GM21576 (cell line): ENCODE results near the gene THAP3.

Source experiments
- ATAC-seq: cut with Tn5 transposase; IDR thresholded peaks from one replicate; pipeline ENCODE4 v1.9.1; 2021; ENCODE audit warnings: mild to moderate bottlenecking, moderate library complexity; ENCODE audit not compliant: unreplicated experiment

The THAP3 gene

GRCh38 chr1:6603915-6604558 is 20.6 kb upstream of the THAP3 start:
- no peak for ATAC-seq

DNA sequence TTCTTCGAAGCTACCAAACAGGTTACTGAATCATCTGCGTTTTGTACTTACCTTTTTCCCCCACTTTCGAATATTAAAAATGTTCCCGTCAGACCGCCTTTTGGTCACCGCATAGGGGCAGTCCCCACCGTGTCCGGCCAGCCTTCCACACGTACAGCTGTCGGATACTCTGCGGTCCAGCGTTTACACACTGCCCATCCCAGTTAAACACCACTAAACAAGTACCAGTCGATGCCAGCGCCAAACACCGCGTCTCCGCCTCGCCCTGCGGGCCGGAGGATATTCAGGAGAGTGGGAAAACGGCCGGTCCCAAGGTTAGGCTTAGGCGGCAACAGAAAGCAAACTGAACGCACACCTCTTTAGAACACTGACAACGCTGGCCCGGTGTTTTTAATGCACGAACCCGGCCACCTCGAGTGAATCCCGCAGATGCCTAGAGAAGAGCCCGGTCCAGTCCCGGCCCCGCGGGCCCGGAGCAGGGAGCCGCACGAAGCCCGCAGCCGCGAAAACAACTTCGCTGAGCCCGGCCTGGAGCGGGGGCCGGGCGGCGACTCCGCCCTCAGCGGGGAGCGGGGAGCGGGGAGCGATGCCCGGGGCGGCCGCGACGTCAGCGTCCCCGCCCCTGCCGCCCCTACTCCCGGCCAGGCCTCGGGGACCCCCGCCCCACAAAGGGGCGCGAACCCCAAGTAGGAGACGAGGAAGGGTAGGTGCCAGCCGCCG is 11.9 kb upstream of the THAP3 start:
- ATAC-seq = peak; percentile 30

GRCh38 chr1:6613361-6614018 is 11.2 kb upstream of the THAP3 start, which contains the start of gene PHF13:
Gene PHF13 (plus strand): TSS chr1:6613731. CDS start chr1:6614067, 336 bp downstream.
- peak; percentile 82 for ATAC-seq

DNA sequence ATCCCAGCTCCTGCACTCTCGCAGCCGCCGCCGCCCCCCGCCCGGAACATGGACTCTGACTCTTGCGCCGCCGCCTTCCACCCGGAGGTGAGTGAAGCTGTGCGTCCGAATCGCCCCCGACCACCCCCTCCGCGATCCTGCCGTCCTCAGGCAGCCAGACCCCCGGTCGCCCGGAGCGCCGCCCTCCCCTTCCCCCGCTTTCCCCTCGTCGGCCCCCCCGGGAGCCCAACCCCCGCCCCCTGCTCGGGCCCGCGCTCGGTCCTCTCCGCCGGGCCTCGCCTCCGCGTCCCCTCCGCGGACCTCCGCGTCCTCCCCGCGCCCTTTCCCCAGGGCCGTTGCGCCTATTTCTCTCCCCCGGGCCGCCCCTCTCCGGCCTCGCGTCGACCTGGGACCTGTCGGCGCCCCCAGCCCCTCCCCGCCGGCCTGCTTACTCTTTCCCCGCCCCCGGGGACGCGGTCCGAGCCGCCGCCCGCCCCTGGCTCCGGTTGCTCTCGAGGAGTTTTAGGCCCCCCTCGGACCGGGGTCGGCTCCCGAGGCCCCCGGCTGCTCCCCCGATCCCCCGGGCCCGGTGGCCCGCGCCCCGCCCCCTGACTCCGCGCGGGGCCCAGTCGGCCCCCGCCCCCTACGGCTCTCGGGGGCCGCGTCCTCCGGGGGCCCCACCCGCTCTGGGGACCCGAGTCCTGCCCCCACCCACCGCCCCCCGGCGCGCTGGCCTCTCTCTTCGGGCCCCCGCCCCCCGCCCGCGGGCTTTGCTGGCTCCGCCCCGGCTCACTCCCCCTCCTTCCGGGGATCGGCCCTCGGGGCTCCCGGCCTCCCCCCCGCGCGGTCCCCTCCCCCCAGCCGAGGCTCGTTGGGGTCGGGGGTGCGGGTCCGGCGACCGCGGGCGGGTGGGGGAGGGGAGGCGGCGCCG is 10.4 kb upstream of the THAP3 start:
- no peak for ATAC-seq

DNA sequence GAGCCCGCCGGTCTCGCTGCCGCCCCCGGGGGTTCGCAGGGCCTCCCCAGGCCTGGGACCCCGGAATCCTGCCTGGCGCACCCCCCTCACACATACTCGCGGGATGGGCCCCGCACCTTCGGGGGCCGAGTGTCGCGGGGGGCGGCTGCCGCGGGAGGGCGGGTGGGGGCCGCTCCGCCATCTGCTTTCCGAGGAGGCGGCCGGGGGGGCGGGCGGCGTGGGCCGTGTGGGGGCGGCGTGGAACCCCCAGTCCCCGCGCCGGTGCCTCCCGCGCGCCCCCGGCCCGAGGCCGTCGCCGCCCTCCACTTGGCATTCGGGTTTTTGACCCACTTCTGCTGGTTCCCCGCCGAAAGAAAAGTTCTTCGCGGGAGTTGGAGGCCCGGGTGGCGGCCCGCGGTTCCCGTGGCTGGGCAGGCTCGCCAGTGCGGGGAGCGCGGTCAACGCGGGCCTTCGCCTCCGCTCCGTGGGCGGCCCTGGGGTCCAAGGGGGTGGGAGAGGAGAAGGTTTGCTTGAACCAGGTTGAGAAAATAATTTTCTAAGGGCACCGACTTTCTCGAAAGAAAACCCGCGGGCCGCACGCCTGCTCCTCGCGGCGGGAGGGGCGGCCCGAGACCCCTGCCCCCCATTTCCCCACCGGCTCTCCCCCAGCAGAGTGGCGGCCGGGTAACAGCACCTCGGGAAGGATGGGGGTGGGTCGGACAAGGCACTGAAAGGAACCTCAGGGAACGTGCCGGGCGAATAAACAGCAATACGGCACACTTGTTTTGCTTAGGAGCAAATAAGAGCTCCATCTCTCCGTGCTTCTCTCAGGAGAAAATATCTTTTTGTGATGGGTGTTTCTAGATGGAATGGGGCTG is 9.5 kb upstream of the THAP3 start:
- ATAC-seq = no peak

DNA sequence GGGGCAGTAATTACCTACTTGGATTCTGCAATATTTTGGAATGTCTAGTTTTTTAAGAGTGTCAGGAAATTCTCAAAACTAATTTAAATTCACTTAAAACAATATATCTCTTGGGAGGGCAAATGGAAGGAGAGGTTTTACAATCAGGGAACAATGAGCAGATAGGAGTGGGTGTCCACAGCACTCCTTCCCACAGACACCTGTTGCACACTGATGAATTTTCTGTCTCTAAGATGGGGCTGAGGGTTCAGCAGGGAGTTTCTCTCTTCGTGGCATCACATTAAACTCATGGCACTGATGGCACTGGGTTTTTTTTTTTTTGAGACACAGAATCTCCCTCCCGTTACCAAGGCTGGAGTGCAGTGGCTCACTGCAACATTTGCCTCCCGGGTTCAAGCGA is 5.6 kb upstream of the THAP3 start:
- ATAC-seq = no peak

DNA sequence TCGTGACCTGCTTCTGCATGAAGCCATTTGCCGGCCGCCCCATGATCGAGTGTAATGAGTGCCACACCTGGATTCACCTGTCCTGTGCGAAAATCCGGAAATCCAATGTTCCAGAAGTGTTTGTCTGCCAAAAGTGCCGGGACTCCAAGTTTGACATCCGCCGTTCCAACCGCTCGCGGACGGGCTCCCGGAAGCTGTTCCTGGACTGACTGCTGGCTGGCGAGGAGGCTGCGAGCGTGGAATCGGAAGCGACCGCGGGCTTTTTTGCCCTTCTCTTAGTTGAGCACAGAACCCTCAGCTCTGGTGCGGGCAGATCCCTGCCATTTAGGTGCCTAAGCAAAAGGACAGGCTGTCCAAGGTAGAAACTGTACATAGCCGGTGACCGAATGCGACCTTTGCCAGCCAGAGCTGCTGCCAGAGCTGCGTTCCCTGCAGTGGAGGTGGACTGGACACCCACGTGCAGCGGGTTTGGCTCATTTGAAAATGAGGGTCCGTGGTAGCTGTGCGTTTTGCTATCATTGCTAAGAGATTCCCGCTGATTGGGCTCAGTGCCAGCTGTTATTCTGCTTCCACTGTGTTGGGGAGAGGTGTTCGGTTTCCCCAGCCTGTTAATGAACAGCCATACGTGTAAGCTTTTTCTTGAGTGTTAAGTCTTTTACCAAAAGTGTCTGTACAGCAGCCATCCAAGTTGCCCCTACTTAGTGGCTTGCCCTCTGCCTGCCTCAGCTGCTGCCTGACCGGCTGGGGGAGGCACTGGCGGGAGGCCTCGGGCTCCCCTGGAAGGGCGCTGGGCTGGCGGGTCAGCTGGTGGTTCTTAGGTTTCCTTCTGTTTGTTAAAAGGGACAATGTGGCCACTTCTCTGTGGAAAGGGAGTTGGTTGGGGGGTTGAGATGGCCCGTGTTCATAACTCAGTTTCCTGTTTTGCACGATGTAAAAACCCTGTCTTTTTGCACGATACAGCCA is 3.0 kb upstream of the THAP3 start:
- ATAC-seq = no peak

GRCh38 chr1:6622396-6623152 is 2.1 kb upstream of the THAP3 start:
- ATAC-seq = no peak

GRCh38 chr1:6623269-6623965 is 1.3 kb upstream of the THAP3 start:
- ATAC-seq = no peak

GRCh38 chr1:6625584-6626149 is 999 bp downstream of the THAP3 start:
- no peak for ATAC-seq

GRCh38 chr1:6627031-6627430 is 2.4 kb downstream of the THAP3 start:
- no peak for ATAC-seq

- ATAC-seq = no peak
These were observed 3.3 kb downstream of the THAP3 start for GRCh38 chr1:6627841-6628545.

DNA sequence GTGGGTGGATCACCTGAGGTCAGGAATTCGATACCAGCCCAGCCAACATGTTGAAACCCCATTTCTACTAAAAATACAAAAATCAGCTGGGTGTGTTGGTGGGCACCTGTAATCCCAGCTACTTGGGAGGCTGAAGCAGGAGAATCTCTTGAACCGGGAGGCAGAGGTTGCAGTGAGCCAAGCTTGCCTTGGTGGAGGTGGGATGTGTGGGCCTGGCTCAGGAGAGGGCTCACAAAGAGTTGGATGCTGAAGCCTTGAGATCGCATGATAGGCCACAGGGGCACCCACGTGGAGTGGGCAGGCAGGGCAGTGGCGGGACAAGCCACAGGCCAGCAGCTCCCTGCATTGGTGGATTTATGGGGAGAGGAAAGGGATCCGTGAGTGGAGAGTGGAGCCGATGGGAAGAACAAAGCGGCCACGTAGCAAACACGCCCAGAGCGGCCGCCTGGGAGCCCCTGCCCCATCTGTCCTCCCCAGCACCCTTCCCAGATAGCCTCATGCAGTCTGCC is 4.4 kb downstream of the THAP3 start:
- no peak for ATAC-seq

- no peak for ATAC-seq
These were observed 5.4 kb downstream of the THAP3 start for GRCh38 chr1:6630027-6630426.

DNA sequence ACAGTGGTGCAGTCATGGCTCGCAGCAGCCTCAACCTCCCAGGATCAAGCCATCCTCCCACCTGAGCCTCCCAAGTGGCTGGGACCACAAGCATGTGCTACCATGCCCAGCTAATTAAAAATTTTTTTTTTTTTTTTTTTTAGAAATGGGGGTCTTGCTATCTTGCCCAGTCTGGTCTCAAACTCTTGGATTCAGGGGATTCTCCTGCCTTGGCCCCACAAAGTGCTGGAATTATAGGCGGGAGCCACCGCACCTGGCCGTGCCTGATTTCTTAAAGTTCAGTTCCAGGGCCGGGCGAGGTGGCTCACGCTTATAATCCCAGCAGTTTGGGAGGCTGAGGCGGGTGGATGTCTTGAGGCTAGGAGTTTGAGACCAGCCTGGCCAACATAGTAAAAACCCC is 6.4 kb downstream of the THAP3 start:
- ATAC-seq = no peak
